Trophoblast cell (in vitro differentiated cells and primary cell): ENCODE measurements around the gene AZU1.
"Not testable (repeated sequence)": the region's sequence is repeated elsewhere in the genome, so short reads cannot be mapped to it uniquely, and the experiment has no call there.

Source experiments
- DNase-seq, 2 donors: peaks; one replicate each; pipeline ENCODE4 v3.0.0-alpha.2; 2016
- H2AFZ ChIP-seq: 2 replicates; pipeline ENCODE4 v1.6.1; 2013; ENCODE audit warnings: low read length, moderate library complexity, mild to moderate bottlenecking; ENCODE audit not compliant: insufficient read depth, poor library complexity
- H2AK5ac ChIP-seq: 2 replicates; pipeline ENCODE4 v1.6.1; 2013; ENCODE audit warnings: mild to moderate bottlenecking, low read length
- H2BK120ac ChIP-seq: 2 replicates; pipeline ENCODE4 v1.6.1; 2013; ENCODE audit warnings: low read length, mild to moderate bottlenecking, moderate library complexity; ENCODE audit not compliant: insufficient read depth, poor library complexity
- H2BK12ac ChIP-seq: 2 replicates; pipeline ENCODE4 v1.6.1; 2013; ENCODE audit warnings: mild to moderate bottlenecking, low read length, moderate library complexity
- H2BK5ac ChIP-seq: 2 replicates; pipeline ENCODE4 v1.6.1; 2013; ENCODE audit warnings: low read length, low read depth, moderate library complexity, mild to moderate bottlenecking; ENCODE audit not compliant: poor library complexity
- H3K14ac ChIP-seq: 2 replicates; pipeline ENCODE4 v1.6.1; 2013; ENCODE audit warnings: mild to moderate bottlenecking, low read length
- H3K18ac ChIP-seq: 2 replicates; pipeline ENCODE4 v1.6.1; 2013; ENCODE audit warnings: mild to moderate bottlenecking, low read length
- H3K23ac ChIP-seq: 2 replicates; pipeline ENCODE4 v1.6.1; 2013; ENCODE audit warnings: low read length
- H3K27ac ChIP-seq: 2 replicates; pipeline ENCODE4 v1.5.1; 2013; ENCODE audit warnings: low read depth, mild to moderate bottlenecking, inconsistent platforms, low read length, moderate library complexity
- H3K27me3 ChIP-seq: 2 replicates; pipeline ENCODE4 v1.6.1; 2013; ENCODE audit warnings: inconsistent platforms, mild to moderate bottlenecking, low read length, moderate library complexity; ENCODE audit not compliant: insufficient read depth
- H3K36me3 ChIP-seq, 2 experiments: 1 replicate in 1 of 2; 2 replicates in 1 of 2; pipeline ENCODE4 v1.6.1; 2013; ENCODE audit warnings: low read length in 2 of 2, mild to moderate bottlenecking in 2 of 2, moderate library complexity in 1 of 2; ENCODE audit not compliant: insufficient read depth in 2 of 2, control insufficient read depth in 1 of 2
- H3K4ac ChIP-seq: 2 replicates; pipeline ENCODE4 v1.6.1; 2013; ENCODE audit warnings: low read depth, mild to moderate bottlenecking, low read length, moderate library complexity
- H3K4me1 ChIP-seq, 2 experiments: 1 replicate in 1 of 2; 2 replicates in 1 of 2; pipeline ENCODE4 v1.6.1; 2013; ENCODE audit warnings: low read length in 2 of 2, mild to moderate bottlenecking in 2 of 2, moderate library complexity in 1 of 2; ENCODE audit not compliant: insufficient read depth in 2 of 2, control insufficient read depth in 1 of 2
- H3K4me2 ChIP-seq: 2 replicates; pipeline ENCODE4 v1.6.1; 2013; ENCODE audit warnings: inconsistent platforms, mild to moderate bottlenecking, low read length, moderate library complexity
- H3K4me3 ChIP-seq: 2 replicates; pipeline ENCODE4 v1.5.1; 2013; ENCODE audit warnings: mild to moderate bottlenecking, low read depth, low read length, inconsistent platforms
- H3K79me1 ChIP-seq: one replicate; pipeline ENCODE4 v1.6.1; 2013; ENCODE audit warnings: low read length
- H3K79me2 ChIP-seq: 2 replicates; pipeline ENCODE4 v1.6.1; 2013; ENCODE audit warnings: low read length, mild to moderate bottlenecking; ENCODE audit not compliant: control insufficient read depth, insufficient read depth, poor library complexity
- H3K9ac ChIP-seq: 2 replicates; pipeline ENCODE4 v1.6.1; 2013; ENCODE audit warnings: mild to moderate bottlenecking, low read length
- H3K9me3 ChIP-seq: 2 replicates; pipeline ENCODE4 v1.6.1; 2013; ENCODE audit warnings: low read depth, mild to moderate bottlenecking, control low read depth, inconsistent platforms, low read length; ENCODE audit not compliant: insufficient read depth
- H4K12ac ChIP-seq: 2 replicates; pipeline ENCODE4 v1.6.1; 2013; ENCODE audit warnings: low read depth, mild to moderate bottlenecking, low read length, moderate library complexity
- H4K8ac ChIP-seq: 2 replicates; pipeline ENCODE4 v1.6.1; 2013; ENCODE audit warnings: low read depth, mild to moderate bottlenecking, low read length, moderate library complexity
- H4K91ac ChIP-seq: one replicate; pipeline ENCODE4 v1.6.1; 2013; ENCODE audit warnings: low read depth, mild to moderate bottlenecking, low read length, moderate library complexity
- WGBS: extraction: QIAGEN DNeasy Blood & Tissue Kit; methylation state at CpG from one replicate; pipeline ENCODE4 v1.1.7; 2013; ENCODE audit warnings: missing lambda C conversion rate; ENCODE audit not compliant: insufficient read length, insufficient coverage; ENCODE audit errors: extremely low coverage; 5-methylcytosine and 5-hydroxymethylcytosine counted together

AZU1 gene

GRCh38 chr19:815775-816499 is 11.7 kb upstream of the AZU1 start:
- Histone ChIP-seq H3K27me3 (no peaks in the 10 kb centered on the region), H3K4me3 (no peak overlapping the region), H3K9me3 (peaks cover 6% of the 10 kb centered on the region), H4K91ac (no peak overlapping the region), H3K23ac (no peak overlapping the region), H3K27ac (no peak overlapping the region), H4K8ac (no peak overlapping the region), H2BK5ac (no peak overlapping the region), H3K79me1 (no peaks in the 10 kb centered on the region), H3K9ac (no peak overlapping the region), H2AFZ (no peak overlapping the region), H3K36me3 (peaks cover 41 to 56% of the 10 kb centered on the region in 2 experiments), H3K14ac (no peak overlapping the region), H2AK5ac (no peak overlapping the region), H3K4me2 (no peak overlapping the region), H4K12ac (no peak overlapping the region), H2BK120ac (no peak overlapping the region), H2BK12ac (no peak overlapping the region), H3K4me1 (peaks cover 0 to 3% of the 10 kb centered on the region in 2 experiments), H3K79me2 (no peaks in the 10 kb centered on the region), H3K4ac (no peak overlapping the region), H3K18ac (no peak overlapping the region)
- DNase-seq: no peak
- WGBS: 100% methylated on average over 3 of the region's 13 CpGs

GRCh38 chr19:816500-816857 is 11.2 kb upstream of the AZU1 start:
- Histone ChIP-seq H3K4ac (no peak overlapping the region), H3K27me3 (no peaks in the 10 kb centered on the region), H3K36me3 (peaks cover 37 to 50% of the 10 kb centered on the region in 2 experiments), H2BK5ac (no peak overlapping the region), H2BK12ac (no peak overlapping the region), H3K27ac (no peak overlapping the region), H3K4me2 (no peak overlapping the region), H4K12ac (no peak overlapping the region), H3K4me1 (peaks cover 0 to 3% of the 10 kb centered on the region in 2 experiments), H3K14ac (no peak overlapping the region), H4K8ac (no peak overlapping the region), H2AFZ (no peak overlapping the region), H3K23ac (no peak overlapping the region), H3K18ac (no peak overlapping the region), H4K91ac (no peak overlapping the region), H3K9me3 (peaks cover 6% of the 10 kb centered on the region), H3K4me3 (no peak overlapping the region), H3K79me1 (peaks cover 2% of the 10 kb centered on the region), H2BK120ac (no peak overlapping the region), H2AK5ac (no peak overlapping the region), H3K79me2 (no peaks in the 10 kb centered on the region), H3K9ac (no peak overlapping the region)
- no peak for DNase-seq
- 100% methylated on average over 2 of the region's 2 CpGs for WGBS

DNA sequence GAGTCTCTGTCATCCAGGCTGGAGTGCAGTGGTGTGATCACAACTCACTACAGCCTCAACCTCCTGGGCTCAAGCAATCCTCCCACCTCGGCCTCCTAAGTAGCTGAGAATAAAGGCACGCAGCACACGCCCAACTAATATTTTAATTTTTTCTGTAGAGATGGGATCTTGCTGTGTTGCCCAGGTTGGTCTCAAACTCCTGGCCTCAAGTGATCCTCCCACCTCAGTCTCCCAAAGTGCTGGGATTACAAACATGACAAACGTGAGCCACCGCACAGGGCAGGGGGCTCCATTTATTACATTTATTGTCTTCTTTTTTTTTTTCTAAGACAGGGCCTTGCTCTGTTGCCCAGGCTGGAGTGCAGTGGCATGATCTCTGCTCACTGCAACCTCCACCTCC is 7.4 kb upstream of the AZU1 start:
- not testable (repeated sequence) for H4K8ac ChIP-seq, H2AFZ ChIP-seq, DNase-seq, H2BK12ac ChIP-seq, H3K79me2 ChIP-seq, H3K4ac ChIP-seq, H3K27me3 ChIP-seq, H3K9me3 ChIP-seq, H3K4me2 ChIP-seq, H3K18ac ChIP-seq, H3K4me3 ChIP-seq, H2BK5ac ChIP-seq, H3K23ac ChIP-seq, H3K9ac ChIP-seq, H3K79me1 ChIP-seq, H2AK5ac ChIP-seq, H3K4me1 ChIP-seq, H3K27ac ChIP-seq, H2BK120ac ChIP-seq, H4K91ac ChIP-seq, H4K12ac ChIP-seq, H3K14ac ChIP-seq
- no CpG with 5 or more reads among the region's 5 CpGs for WGBS
- peaks cover under 1 to 15% of the 10 kb centered on the region in 2 experiments for H3K36me3 ChIP-seq

GRCh38 chr19:821231-821824 is 6.3 kb upstream of the AZU1 start:
- H3K79me1 ChIP-seq: peaks cover 7% of the 10 kb centered on the region
- no peak overlapping the region for H2BK12ac ChIP-seq
- peak overlapping the region; percentile 35 for H4K12ac ChIP-seq
- peak overlapping the region; percentile 23 for H2AFZ ChIP-seq
- H3K9ac ChIP-seq: no peak overlapping the region
- no peak overlapping the region for H2BK5ac ChIP-seq
- peak overlapping the region; percentile 77 for H3K4me2 ChIP-seq
- WGBS: no CpG with 5 or more reads among the region's 64 CpGs
- no peak overlapping the region for H2BK120ac ChIP-seq
- H3K36me3 ChIP-seq: peaks cover 0 to 3% of the 10 kb centered on the region in 2 experiments
- H3K4ac ChIP-seq: no peak overlapping the region
- peak overlapping the region; percentile 53 for H4K91ac ChIP-seq
- H3K23ac ChIP-seq: no peak overlapping the region
- peak overlapping the region; percentile 84 for H3K18ac ChIP-seq
- H2AK5ac ChIP-seq: no peak overlapping the region
- H3K79me2 ChIP-seq: no peaks in the 10 kb centered on the region
- H3K27me3 ChIP-seq: no peaks in the 10 kb centered on the region
- H3K14ac ChIP-seq: peak overlapping the region; percentile 48
- H3K4me1 ChIP-seq: peaks cover 6% of the 10 kb centered on the region in 2 experiments
- no peak overlapping the region for H3K27ac ChIP-seq
- peak overlapping the region; percentile 76 for H4K8ac ChIP-seq
- no peaks in the 10 kb centered on the region for H3K9me3 ChIP-seq
- no peak for DNase-seq
- H3K4me3 ChIP-seq: peak overlapping the region; percentile 70
